Measurements from ENCODE around the gene MMP11. TPM values are rescaled to one million over a fixed set of nuclear protein-coding genes. Genes with fewer than 3 reads are reported as not detected.

Gene MMP11
- polyA plus RNA-seq, 1 of the 3 experiments (the other 2 are of a cell fraction): 64.4 TPM

DNA sequence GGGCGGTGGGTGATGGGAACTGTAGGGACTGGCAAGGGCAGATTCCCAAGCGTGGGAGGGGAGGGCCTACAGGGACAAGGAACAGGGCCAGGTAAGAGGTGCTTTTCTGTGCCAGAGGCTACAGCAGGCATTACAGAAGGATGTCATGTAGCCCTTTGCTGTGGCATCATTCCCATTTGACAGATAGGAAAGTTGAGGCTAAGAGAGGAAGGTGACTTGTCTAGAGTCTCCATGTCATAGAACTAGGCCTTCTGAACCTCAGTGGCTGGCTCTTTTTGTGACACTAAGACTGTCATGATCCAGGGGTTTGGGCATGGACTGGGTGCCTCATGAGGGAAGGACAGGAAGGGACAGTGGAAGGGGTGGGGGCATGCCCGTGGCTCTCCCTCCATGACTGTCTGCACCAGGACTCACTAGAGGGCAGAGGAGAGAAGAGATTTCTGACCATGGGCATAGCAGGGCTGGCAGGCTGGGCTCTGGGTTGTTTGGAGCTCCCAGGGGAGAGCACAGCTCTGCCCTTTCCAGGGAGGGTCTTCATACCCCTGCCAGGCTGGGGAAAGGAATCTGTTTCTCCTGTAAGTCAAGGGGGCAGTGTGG lies 3.2 kb downstream of the MMP11 start:
- Histone ChIP-seq H3K36me3 (replicated peaks in 1 of 2; ENCODE audit: control insufficient read depth in 1 of 2, insufficient read depth in 2 of 2, low read length in 1 of 2) (peaks cover 0 to 3% of the 10 kb centered on the region in 2 experiments), H3K4me1 (ENCODE audit: control insufficient read depth in 1 of 2, insufficient read depth in 2 of 2, low read depth in 1 of 2, low read length in 1 of 2) (peaks cover 4 to 35% of the 10 kb centered on the region in 2 experiments; a peak in 2 of 4 replicates), H3K9ac (no peak overlapping the region), H3K9me3 (no peaks in the 10 kb centered on the region), H3K27me3 (ENCODE audit: insufficient read depth) (no peaks in the 10 kb centered on the region), H3K4me3 (ENCODE audit: low read depth in 2 of 2, low read length in 1 of 2) (no peak overlapping the region), H2AFZ (ENCODE audit: low read depth) (no peak overlapping the region), H3K27ac (ENCODE audit: low read depth in 2 of 2, low read length in 1 of 2) (no peak overlapping the region), H3F3A (replicated peaks; ENCODE audit: insufficient read depth) (peaks cover 16% of the 10 kb centered on the region), H3K4me2 (no peak overlapping the region), H3K79me2 (ENCODE audit: insufficient read depth) (no peaks in the 10 kb centered on the region), H4K20me1 (ENCODE audit: insufficient read depth) (no peaks in the 10 kb centered on the region), H3K9me2 (no peaks in the 10 kb centered on the region)
- TF ChIP-seq POLR2AphosphoS5 (IDR thresholded peaks at IDR 0.05; ENCODE audit: low read depth, low read length): no peak
- no peak for TF ChIP-seq SMC3 (IDR thresholded peaks at IDR 0.05; ENCODE audit: low read depth, low read length)
- TF ChIP-seq ELF1 (IDR thresholded peaks at IDR 0.05): no peak
- TF ChIP-seq, protein P1, sequence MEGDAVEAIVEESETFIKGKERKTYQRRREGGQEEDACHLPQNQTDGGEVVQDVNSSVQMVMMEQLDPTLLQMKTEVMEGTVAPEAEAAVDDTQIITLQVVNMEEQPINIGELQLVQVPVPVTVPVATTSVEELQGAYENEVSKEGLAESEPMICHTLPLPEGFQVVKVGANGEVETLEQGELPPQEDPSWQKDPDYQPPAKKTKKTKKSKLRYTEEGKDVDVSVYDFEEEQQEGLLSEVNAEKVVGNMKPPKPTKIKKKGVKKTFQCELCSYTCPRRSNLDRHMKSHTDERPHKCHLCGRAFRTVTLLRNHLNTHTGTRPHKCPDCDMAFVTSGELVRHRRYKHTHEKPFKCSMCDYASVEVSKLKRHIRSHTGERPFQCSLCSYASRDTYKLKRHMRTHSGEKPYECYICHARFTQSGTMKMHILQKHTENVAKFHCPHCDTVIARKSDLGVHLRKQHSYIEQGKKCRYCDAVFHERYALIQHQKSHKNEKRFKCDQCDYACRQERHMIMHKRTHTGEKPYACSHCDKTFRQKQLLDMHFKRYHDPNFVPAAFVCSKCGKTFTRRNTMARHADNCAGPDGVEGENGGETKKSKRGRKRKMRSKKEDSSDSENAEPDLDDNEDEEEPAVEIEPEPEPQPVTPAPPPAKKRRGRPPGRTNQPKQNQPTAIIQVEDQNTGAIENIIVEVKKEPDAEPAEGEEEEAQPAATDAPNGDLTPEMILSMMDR (IDR thresholded peaks at IDR 0.05): peak; percentile 11; the same call in 1 of the 2 replicates
- TF ChIP-seq, protein P2, sequence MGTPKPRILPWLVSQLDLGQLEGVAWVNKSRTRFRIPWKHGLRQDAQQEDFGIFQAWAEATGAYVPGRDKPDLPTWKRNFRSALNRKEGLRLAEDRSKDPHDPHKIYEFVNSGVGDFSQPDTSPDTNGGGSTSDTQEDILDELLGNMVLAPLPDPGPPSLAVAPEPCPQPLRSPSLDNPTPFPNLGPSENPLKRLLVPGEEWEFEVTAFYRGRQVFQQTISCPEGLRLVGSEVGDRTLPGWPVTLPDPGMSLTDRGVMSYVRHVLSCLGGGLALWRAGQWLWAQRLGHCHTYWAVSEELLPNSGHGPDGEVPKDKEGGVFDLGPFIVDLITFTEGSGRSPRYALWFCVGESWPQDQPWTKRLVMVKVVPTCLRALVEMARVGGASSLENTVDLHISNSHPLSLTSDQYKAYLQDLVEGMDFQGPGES (IDR thresholded peaks at IDR 0.05; ENCODE audit: low read depth, low read length): no peak
- ChIA-PET POLR2A (interaction anchor here (1.0 kb wide), 1 partner anchor 70 kb away, joined by 3 read pairs; no protein-coding TSS in a partner anchor), CTCF (interaction anchor here (0.8 to 14.9 kb wide), 4 partner anchors 9 to 81 kb away, joined by 3 to 277 read pairs (median 8); partner anchors contain the start of gene SLC2A11)
- 100% methylated on average over 2 of the region's 3 CpGs for WGBS (ENCODE audit: low lambda C conversion rate)
- no peak for DNase-seq

DNA sequence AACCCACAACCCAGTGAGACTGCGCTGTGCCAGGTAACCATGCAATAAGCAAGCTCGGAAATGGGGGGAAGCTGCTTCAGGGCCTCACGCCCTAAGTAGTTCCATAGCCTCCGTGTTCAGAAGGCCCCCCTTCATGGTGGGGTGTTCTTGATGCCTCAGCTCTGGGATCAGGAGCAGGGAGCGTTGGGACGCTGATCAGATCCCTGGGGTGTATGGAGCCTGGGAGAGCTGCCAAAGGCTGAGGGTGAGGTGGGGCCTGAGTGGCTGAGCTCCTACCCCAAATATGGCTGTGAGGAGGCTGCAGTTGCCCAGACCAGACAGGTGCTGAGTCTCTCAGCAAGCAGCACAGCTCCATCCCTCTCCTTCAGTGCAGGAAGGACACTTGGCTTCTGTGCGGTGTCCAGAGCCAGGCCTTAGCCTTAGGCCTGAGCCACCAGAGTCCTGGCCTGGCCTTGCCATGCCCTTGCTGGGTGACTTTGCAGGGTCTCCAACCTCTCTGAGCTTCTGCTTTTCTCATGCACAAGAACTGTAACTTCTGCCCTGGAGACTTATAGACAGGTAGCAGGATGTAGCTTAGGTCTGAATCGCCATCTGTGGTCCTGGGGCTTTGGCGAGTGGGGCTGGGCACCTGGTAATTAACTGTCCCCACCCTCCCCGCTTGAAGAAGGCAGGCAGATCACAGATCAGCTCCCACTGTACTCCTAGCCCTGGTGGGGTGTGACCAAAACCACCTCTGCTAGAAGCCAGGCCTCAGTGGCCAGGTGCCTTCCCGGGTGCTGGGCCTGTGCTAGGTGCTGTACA lies 5.3 kb downstream of the MMP11 start:
- no peak for DNase-seq
- H3K27me3 ChIP-seq (ENCODE audit: insufficient read depth): no peaks in the 10 kb centered on the region
- no peak overlapping the region for H3K27ac ChIP-seq (ENCODE audit: low read depth in 2 of 2, low read length in 1 of 2)
- no peak overlapping the region for H3K4me2 ChIP-seq
- H3K9ac ChIP-seq: no peak overlapping the region
- H3K9me3 ChIP-seq: no peaks in the 10 kb centered on the region
- peaks cover 0 to 3% of the 10 kb centered on the region in 2 experiments for H3K36me3 ChIP-seq (replicated peaks in 1 of 2; ENCODE audit: control insufficient read depth in 1 of 2, insufficient read depth in 2 of 2, low read length in 1 of 2)
- no peaks in the 10 kb centered on the region for H4K20me1 ChIP-seq (ENCODE audit: insufficient read depth)
- H3K9me2 ChIP-seq: no peaks in the 10 kb centered on the region
- no peak overlapping the region for H3K4me3 ChIP-seq (ENCODE audit: low read depth in 2 of 2, low read length in 1 of 2)
- peaks cover 10% of the 10 kb centered on the region for H3F3A ChIP-seq (replicated peaks; ENCODE audit: insufficient read depth)
- H3K4me1 ChIP-seq (ENCODE audit: control insufficient read depth in 1 of 2, insufficient read depth in 2 of 2, low read depth in 1 of 2, low read length in 1 of 2): peaks cover 0 to 35% of the 10 kb centered on the region in 2 experiments; a peak in 2 of 4 replicates
- 90% methylated on average over 4 of the region's 11 CpGs for WGBS (ENCODE audit: low lambda C conversion rate)
- CTCF ChIA-PET: interaction anchor here (0.9 to 2.4 kb wide), 6 partner anchors 8 to 72 kb away, joined by 3 to 13 read pairs (median 4); partner anchors contain the start of genes CHCHD10 and SMARCB1
- H3K79me2 ChIP-seq (ENCODE audit: insufficient read depth): no peaks in the 10 kb centered on the region
- POLR2A ChIA-PET: interaction anchor here (0.6 kb wide), 1 partner anchor 15 kb away, joined by 3 read pairs; no protein-coding TSS in a partner anchor
- no peak overlapping the region for H2AFZ ChIP-seq (ENCODE audit: low read depth)
- TF ChIP-seq FOSL2 (IDR thresholded peaks at IDR 0.05; ENCODE audit: borderline replicate concordance, low read depth): no peak
- TF ChIP-seq TEAD4 (IDR thresholded peaks at IDR 0.05; ENCODE audit: borderline replicate concordance, insufficient read depth): no peak
- TF ChIP-seq NFIC (IDR thresholded peaks at IDR 0.05; ENCODE audit: borderline replicate concordance): no peak
- TF ChIP-seq EZH2phosphoT487 (IDR thresholded peaks at IDR 0.05; ENCODE audit: borderline replicate concordance, low read depth): no peak
- no peak for TF ChIP-seq SIN3A (IDR thresholded peaks at IDR 0.05; ENCODE audit: borderline replicate concordance, low read depth, low read length)
- TF ChIP-seq EP300 (IDR thresholded peaks at IDR 0.05; ENCODE audit: borderline replicate concordance in 1 of 2, low read depth in 1 of 2, low read length in 1 of 2): no peak
- no peak for TF ChIP-seq JUND (IDR thresholded peaks at IDR 0.05)
- TF ChIP-seq, protein P3, sequence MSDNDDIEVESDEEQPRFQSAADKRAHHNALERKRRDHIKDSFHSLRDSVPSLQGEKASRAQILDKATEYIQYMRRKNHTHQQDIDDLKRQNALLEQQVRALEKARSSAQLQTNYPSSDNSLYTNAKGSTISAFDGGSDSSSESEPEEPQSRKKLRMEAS (IDR thresholded peaks at IDR 0.05; ENCODE audit: low read depth): no peak
- no peak for TF ChIP-seq CHD2 (IDR thresholded peaks at IDR 0.05; ENCODE audit: low read length, partially characterized antibody)
- no peak for TF ChIP-seq MXI1 (IDR thresholded peaks at IDR 0.05; ENCODE audit: low read depth, low read length)
- TF ChIP-seq, protein P1 (IDR thresholded peaks at IDR 0.05): no peak
- TF ChIP-seq, protein P2 (IDR thresholded peaks at IDR 0.05; ENCODE audit: low read depth, low read length): no peak

All from SK-N-SH (cell line).